ENCODE results near the gene MYO5B. TPM values are rescaled to one million over a fixed set of nuclear protein-coding genes. Genes with fewer than 3 reads are reported as not detected.
"Not testable (repeated sequence)": the region's sequence is repeated elsewhere in the genome, so short reads cannot be mapped to it uniquely, and the experiment has no call there.

Gene MYO5B
- total RNA-seq, 1 experiment from 2014 or later = 31.6 TPM

- Histone ChIP-seq H3K4me3 (no peak overlapping the region), H3K27me3 (no peaks in the 10 kb centered on the region), H3K36me3 (no peaks in the 10 kb centered on the region), H3K9me3 (peaks cover 2% of the 10 kb centered on the region; the same call in 1 of the 2 replicates)
- DNase-seq = peak; percentile 84
These were observed 97.2 kb downstream of the MYO5B start for GRCh38 chr18:50097702-50098101.

GRCh38 chr18:50096766-50097435, 98.0 kb downstream of the MYO5B start:
- Histone ChIP-seq H3K36me3 (no peaks in the 10 kb centered on the region), H3K4me3 (no peak overlapping the region), H3K9me3 (peaks cover 2% of the 10 kb centered on the region; the same call in 1 of the 2 replicates), H3K27me3 (no peaks in the 10 kb centered on the region)
- no peak for DNase-seq

GRCh38 chr18:50094786-50095185, 100.2 kb downstream of the MYO5B start:
- H3K36me3 ChIP-seq, H3K27me3 ChIP-seq, H3K9me3 ChIP-seq, H3K4me3 ChIP-seq, DNase-seq: not testable (repeated sequence)

GRCh38 chr18:50094221-50094773, 100.7 kb downstream of the MYO5B start:
- Histone ChIP-seq H3K9me3 (peaks cover 2% of the 10 kb centered on the region; the same call in 1 of the 2 replicates), H3K36me3 (no peaks in the 10 kb centered on the region), H3K27me3 (no peaks in the 10 kb centered on the region), H3K4me3 (no peak overlapping the region)
- DNase-seq = no peak

- no peaks in the 10 kb centered on the region for H3K36me3 ChIP-seq
- H3K27me3 ChIP-seq = no peaks in the 10 kb centered on the region
- no peak overlapping the region for H3K4me3 ChIP-seq
- peaks cover 2% of the 10 kb centered on the region; the same call in 1 of the 2 replicates for H3K9me3 ChIP-seq
- no peak for DNase-seq
These were observed 101.4 kb downstream of the MYO5B start for GRCh38 chr18:50093366-50094064.

GRCh38 chr18:50092245-50092805, 102.6 kb downstream of the MYO5B start:
- H3K4me3 ChIP-seq = no peak overlapping the region
- H3K36me3 ChIP-seq = no peaks in the 10 kb centered on the region
- no peaks in the 10 kb centered on the region for H3K27me3 ChIP-seq
- H3K9me3 ChIP-seq = no peaks in the 10 kb centered on the region
- DNase-seq = no peak

- H3K36me3 ChIP-seq = no peaks in the 10 kb centered on the region
- no peaks in the 10 kb centered on the region for H3K27me3 ChIP-seq
- DNase-seq = no peak
- no peak overlapping the region for H3K4me3 ChIP-seq
- no peaks in the 10 kb centered on the region for H3K9me3 ChIP-seq
These were observed 103.3 kb downstream of the MYO5B start for GRCh38 chr18:50091509-50092244.

GRCh38 chr18:50090370-50091312, 104.3 kb downstream of the MYO5B start:
- Histone ChIP-seq H3K9me3 (no peaks in the 10 kb centered on the region), H3K36me3 (no peaks in the 10 kb centered on the region), H3K4me3 (no peak overlapping the region), H3K27me3 (no peaks in the 10 kb centered on the region)
- DNase-seq = no peak

GRCh38 chr18:50089702-50090101, 105.2 kb downstream of the MYO5B start:
- H3K9me3 ChIP-seq = no peaks in the 10 kb centered on the region
- no peaks in the 10 kb centered on the region for H3K27me3 ChIP-seq
- DNase-seq = no peak
- no peaks in the 10 kb centered on the region for H3K36me3 ChIP-seq
- H3K4me3 ChIP-seq = no peak overlapping the region

GRCh38 chr18:50083708-50084107, 111.2 kb downstream of the MYO5B start:
- no peak overlapping the region for H3K4me3 ChIP-seq
- H3K36me3 ChIP-seq = no peaks in the 10 kb centered on the region
- no peaks in the 10 kb centered on the region for H3K27me3 ChIP-seq
- no peak for DNase-seq
- H3K9me3 ChIP-seq = no peaks in the 10 kb centered on the region

- Histone ChIP-seq H3K4me3 (no peak overlapping the region), H3K9me3 (no peaks in the 10 kb centered on the region), H3K27me3 (no peaks in the 10 kb centered on the region)
These were observed 113.9 kb downstream of the MYO5B start for GRCh38 chr18:50080932-50081560.

GRCh38 chr18:50080316-50080715, 114.6 kb downstream of the MYO5B start:
- H3K4me3 ChIP-seq = no peak overlapping the region
- H3K27me3 ChIP-seq = no peaks in the 10 kb centered on the region
- no peaks in the 10 kb centered on the region for H3K9me3 ChIP-seq
- DNase-seq = no peak
- H3K36me3 ChIP-seq = no peaks in the 10 kb centered on the region

More at GRCh38 chr18:50080932-50081560, 113.9 kb downstream of the MYO5B start:
- H3K36me3 ChIP-seq = no peaks in the 10 kb centered on the region
- DNase-seq = no peak

GRCh38 chr18:50079571-50080295, 115.2 kb downstream of the MYO5B start:
- Histone ChIP-seq H3K27me3 (no peaks in the 10 kb centered on the region), H3K4me3 (no peak overlapping the region), H3K9me3 (no peaks in the 10 kb centered on the region), H3K36me3 (no peaks in the 10 kb centered on the region)
- peak; percentile 72 for DNase-seq

- Histone ChIP-seq H3K9me3 (no peaks in the 10 kb centered on the region), H3K27me3 (no peaks in the 10 kb centered on the region), H3K4me3 (no peak overlapping the region), H3K36me3 (no peaks in the 10 kb centered on the region)
- no peak for DNase-seq
These were observed 118.7 kb downstream of the MYO5B start for GRCh38 chr18:50076277-50076676.

- Histone ChIP-seq H3K9me3 (no peaks in the 10 kb centered on the region), H3K36me3 (no peaks in the 10 kb centered on the region), H3K27me3 (no peaks in the 10 kb centered on the region), H3K4me3 (no peak overlapping the region)
- DNase-seq = no peak
These were observed 119.2 kb downstream of the MYO5B start for GRCh38 chr18:50075772-50076171.

Data from MG63 (cell line).